ENCODE results near the gene LYST.

The LYST gene

GRCh38 chr1:235873045-235873444, 6.3 kb upstream of the LYST start:
- Histone ChIP-seq H3K9me3 (replicated peaks; ENCODE audit: insufficient read depth, low read length) (no peaks in the 10 kb centered on the region), H4K20me1 (ENCODE audit: insufficient read depth, low read length) (no peaks in the 10 kb centered on the region), H3K27ac (ENCODE audit: low read length) (no peak overlapping the region), H3K36me3 (replicated peaks; ENCODE audit: insufficient read depth, low read length) (no peaks in the 10 kb centered on the region), H3K4me2 (ENCODE audit: low read depth, low read length) (no peak overlapping the region), H3K4me3 (ENCODE audit: low read length) (no peak overlapping the region), H3K9me2 (replicated peaks; ENCODE audit: insufficient read depth, low read length) (no peaks in the 10 kb centered on the region), H3K4me1 (ENCODE audit: low read length) (0 out of 2 replicates have a peak, but pooled peaks cover 3% of the 10 kb centered on the region), H3F3A (ENCODE audit: insufficient read depth, low read length) (peaks cover under 1% of the 10 kb centered on the region; the same call in 1 of the 2 replicates), H3K27me3 (replicated peaks; ENCODE audit: insufficient read depth, low read length) (no peaks in the 10 kb centered on the region), H3K9ac (ENCODE audit: low read length) (no peak overlapping the region), H2AFZ (ENCODE audit: low read length) (no peak overlapping the region), H3K79me2 (ENCODE audit: low read length) (no peaks in the 10 kb centered on the region)
- TF ChIP-seq CTCF (IDR thresholded peaks at IDR 0.05; ENCODE audit: low read length), result no peak
- no peak for TF ChIP-seq EZH2 (optimal IDR thresholded peaks at IDR 0.05; ENCODE audit: low read depth, low read length)
- no peak for TF ChIP-seq EZH2phosphoT487 (IDR thresholded peaks at IDR 0.05; ENCODE audit: low read length)
- DNase-seq, result no peak

DNA sequence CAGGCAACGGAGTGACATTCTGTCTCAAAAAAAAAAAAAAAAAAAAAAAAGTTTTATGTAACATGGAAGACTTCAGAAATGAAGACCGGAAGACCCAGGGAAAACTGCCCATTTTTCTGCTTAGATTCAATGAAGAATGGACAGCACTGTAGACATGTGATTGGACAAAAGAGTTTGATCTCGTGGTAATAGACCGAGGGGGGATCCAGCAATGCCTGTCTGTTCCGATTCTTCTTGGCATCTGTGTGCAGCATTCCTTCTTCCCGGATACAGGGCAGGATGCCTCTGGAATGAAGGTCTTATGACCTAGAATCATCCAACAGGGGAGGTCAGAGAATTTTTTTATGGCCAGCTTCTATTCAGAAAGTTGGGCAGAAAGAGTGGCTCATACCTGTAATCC, 5.6 kb upstream of the LYST start:
- DNase-seq, result no peak
- H3K9me3 ChIP-seq (replicated peaks; ENCODE audit: insufficient read depth, low read length), result no peaks in the 10 kb centered on the region
- 0 out of 2 replicates have a peak, but pooled peaks cover 3% of the 10 kb centered on the region for H3K4me1 ChIP-seq (ENCODE audit: low read length)
- no peak overlapping the region for H3K4me3 ChIP-seq (ENCODE audit: low read length)
- TF ChIP-seq EZH2phosphoT487 (IDR thresholded peaks at IDR 0.05; ENCODE audit: low read length) (no peak), CTCF (IDR thresholded peaks at IDR 0.05; ENCODE audit: low read length) (no peak), EZH2 (optimal IDR thresholded peaks at IDR 0.05; ENCODE audit: low read depth, low read length) (no peak)
- H3K27ac ChIP-seq (ENCODE audit: low read length), result no peak overlapping the region
- no peaks in the 10 kb centered on the region for H3K36me3 ChIP-seq (replicated peaks; ENCODE audit: insufficient read depth, low read length)
- no peaks in the 10 kb centered on the region for H3K9me2 ChIP-seq (replicated peaks; ENCODE audit: insufficient read depth, low read length)
- H2AFZ ChIP-seq (ENCODE audit: low read length), result no peak overlapping the region
- no peaks in the 10 kb centered on the region for H3K27me3 ChIP-seq (replicated peaks; ENCODE audit: insufficient read depth, low read length)
- H3K4me2 ChIP-seq (ENCODE audit: low read depth, low read length), result no peak overlapping the region
- no peaks in the 10 kb centered on the region for H3K79me2 ChIP-seq (ENCODE audit: low read length)
- H4K20me1 ChIP-seq (ENCODE audit: insufficient read depth, low read length), result no peaks in the 10 kb centered on the region
- no peak overlapping the region for H3K9ac ChIP-seq (ENCODE audit: low read length)
- H3F3A ChIP-seq (ENCODE audit: insufficient read depth, low read length), result peaks cover 8% of the 10 kb centered on the region; the same call in 1 of the 2 replicates

- H3K4me3 ChIP-seq (ENCODE audit: low read length), result peak overlapping the region; percentile 88
- DNase-seq, result peak; percentile 48
Measured at GRCh38 chr1:235867903-235868469, 1.3 kb upstream of the LYST start.

More at GRCh38 chr1:235867903-235868469, 1.3 kb upstream of the LYST start:
- H3K79me2 ChIP-seq (ENCODE audit: low read length), result peaks cover 15% of the 10 kb centered on the region
- TF ChIP-seq EZH2 (optimal IDR thresholded peaks at IDR 0.05; ENCODE audit: low read depth, low read length) (no peak), CTCF (IDR thresholded peaks at IDR 0.05; ENCODE audit: low read length) (no peak)
- H2AFZ ChIP-seq (ENCODE audit: low read length), result peak overlapping the region; percentile 97
- H3K4me2 ChIP-seq (ENCODE audit: low read depth, low read length), result peak overlapping the region; percentile 92
- H3K9me2 ChIP-seq (replicated peaks; ENCODE audit: insufficient read depth, low read length), result no peaks in the 10 kb centered on the region
- no peaks in the 10 kb centered on the region for H3K9me3 ChIP-seq (replicated peaks; ENCODE audit: insufficient read depth, low read length)
- no peaks in the 10 kb centered on the region for H4K20me1 ChIP-seq (ENCODE audit: insufficient read depth, low read length)
- peak overlapping the region; percentile 82 for H3K9ac ChIP-seq (ENCODE audit: low read length)
- H3K4me1 ChIP-seq (ENCODE audit: low read length), result 0 out of 2 replicates have a peak, but pooled peaks cover 3% of the 10 kb centered on the region
- H3K27me3 ChIP-seq (replicated peaks; ENCODE audit: insufficient read depth, low read length), result no peaks in the 10 kb centered on the region
- peak overlapping the region; percentile 69 for H3K27ac ChIP-seq (ENCODE audit: low read length)
- H3K36me3 ChIP-seq (replicated peaks; ENCODE audit: insufficient read depth, low read length), result no peaks in the 10 kb centered on the region
- H3F3A ChIP-seq (ENCODE audit: insufficient read depth, low read length), result peaks cover 22% of the 10 kb centered on the region; the same call in 1 of the 2 replicates

Measured in MM.1S (cell line).